ENCODE measurements around the gene SRP14. TPM values are rescaled to one million over a fixed set of nuclear protein-coding genes. Genes with fewer than 3 reads are reported as not detected.
"Not testable (repeated sequence)": the region's sequence is repeated elsewhere in the genome, so short reads cannot be mapped to it uniquely, and the experiment has no call there.

SRP14 gene
- total RNA-seq, 1 donor from 2014 or later, result 157 TPM

DNA sequence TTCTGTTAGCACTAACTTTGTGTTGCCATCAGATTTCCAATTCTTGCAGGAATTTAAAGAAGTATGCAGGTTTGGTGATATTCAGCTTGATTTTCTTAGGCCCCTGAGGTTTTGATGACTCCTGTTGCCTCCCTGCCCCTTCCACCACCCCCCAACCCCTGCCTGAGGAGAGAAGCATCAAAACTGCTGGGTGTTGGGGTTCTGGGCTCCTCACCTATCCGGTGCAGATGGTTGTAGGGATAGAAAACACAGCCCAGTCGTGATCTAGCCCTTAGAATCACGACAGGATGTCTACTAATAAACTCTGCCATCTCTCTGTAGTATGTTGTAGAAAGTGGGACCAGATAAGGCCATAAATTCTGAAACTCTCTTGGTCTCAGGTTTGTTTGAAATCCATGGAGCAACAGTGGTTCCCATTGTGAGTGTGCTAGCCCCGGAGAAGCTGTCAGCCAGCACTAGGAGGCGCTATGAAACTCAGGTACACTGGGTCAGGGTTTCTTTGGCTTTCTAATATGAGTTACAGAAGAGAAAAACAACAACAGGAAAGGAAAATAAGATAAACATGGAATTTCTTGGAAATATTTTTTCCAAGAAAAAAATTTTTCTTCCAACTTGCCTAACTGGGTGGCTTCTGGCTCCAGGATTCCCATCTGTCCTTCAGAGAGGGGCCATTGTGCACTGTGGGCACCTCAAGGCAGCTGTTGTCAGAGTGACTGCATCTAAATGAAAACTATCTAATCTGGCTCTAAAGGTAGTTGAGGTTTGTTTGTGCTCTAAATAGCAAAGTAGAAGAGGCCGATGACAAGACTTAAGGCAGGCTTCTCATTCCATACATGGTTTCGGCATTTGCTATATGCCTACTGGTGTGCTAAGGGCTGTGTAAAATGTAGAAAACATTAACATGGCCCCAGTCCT, 8.7 kb downstream of the SRP14 start:
- DNase-seq (ENCODE audit: low spot score), result no peak

- no peak for DNase-seq (ENCODE audit: low spot score)
These were observed 10.1 kb downstream of the SRP14 start for GRCh38 chr15:40028853-40029252.

DNA sequence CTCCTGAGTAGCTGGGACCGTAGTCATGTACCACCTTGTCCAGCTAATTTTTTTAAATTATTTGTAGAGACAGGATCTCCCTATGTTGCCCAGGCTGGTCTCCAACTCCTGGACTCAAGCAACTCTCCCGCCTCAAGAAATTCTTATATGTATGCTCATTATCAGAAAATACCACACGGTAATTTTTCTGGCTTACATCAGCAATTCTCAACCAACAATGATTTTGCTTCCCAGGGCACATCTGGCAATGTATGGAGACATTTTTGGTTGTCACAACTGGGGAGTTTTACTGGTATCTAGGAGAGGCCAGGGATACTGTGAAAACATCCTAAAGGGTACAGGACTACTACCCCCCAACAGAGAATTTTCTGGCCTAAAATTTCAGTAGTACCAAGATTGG, 10.8 kb downstream of the SRP14 start:
- no peak for DNase-seq (ENCODE audit: low spot score)

GRCh38 chr15:40016224-40016865, 22.6 kb downstream of the SRP14 start:
- no peak for DNase-seq (ENCODE audit: low spot score)

DNA sequence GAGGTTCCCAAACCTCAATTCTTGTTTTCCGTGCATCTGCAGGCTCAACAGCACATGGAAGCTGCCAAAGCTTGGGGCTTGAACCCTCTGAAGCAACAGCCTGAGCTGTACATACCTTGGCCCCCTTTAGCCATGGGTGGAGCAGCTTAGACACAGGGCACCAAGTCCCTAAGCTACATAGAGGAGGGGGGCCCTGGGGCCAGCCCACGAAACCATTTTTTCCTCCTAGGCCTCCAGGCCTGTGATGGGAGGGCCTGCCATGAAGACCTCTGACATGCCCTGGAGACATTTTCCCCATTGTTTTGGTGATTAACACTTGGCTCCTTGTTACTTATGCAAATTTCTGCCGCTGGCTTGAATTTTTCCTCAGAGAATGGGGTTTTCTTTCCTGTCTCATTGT, 24.6 kb downstream of the SRP14 start:
- DNase-seq (ENCODE audit: low spot score), result no peak

DNA sequence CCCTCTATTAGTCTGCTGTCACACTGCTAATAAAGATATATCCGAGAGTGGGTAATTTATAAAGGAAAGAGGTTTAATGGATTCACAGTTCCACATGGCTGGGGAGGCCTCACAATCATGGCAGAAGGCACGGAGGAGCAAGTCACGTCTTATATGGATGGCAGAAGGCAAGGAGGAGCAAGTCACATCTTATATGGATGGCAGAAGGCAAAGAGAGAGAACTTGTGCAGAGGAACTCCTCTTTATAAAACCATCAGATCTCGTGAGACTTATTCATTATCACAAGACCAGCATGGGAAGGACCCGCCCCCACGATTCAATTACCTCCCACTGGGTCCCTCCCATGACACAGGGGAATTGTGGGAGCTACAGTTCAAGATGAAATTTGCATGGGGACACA, 25.6 kb downstream of the SRP14 start:
- not testable (repeated sequence) for DNase-seq (ENCODE audit: low spot score)

DNA sequence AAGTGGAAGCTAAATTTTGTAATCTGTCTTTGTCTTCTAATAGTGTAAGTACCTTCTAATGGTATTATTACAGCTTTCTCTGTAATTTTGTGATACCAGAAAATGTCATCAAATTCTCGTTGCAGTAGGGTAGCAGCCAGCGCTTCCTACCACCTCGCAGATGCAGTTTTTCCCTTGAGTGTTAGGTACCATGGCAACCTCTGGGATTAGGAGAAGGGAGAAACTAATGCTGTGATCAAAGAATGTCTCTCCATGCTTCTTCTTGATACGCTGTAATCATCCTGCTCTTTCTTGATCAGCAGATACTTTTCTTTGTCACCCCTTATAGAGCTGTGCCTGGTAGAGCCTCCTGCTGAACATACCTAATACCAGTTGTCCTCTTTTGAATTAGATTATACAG, 27.7 kb downstream of the SRP14 start:
- no peak for DNase-seq (ENCODE audit: low spot score)

DNA sequence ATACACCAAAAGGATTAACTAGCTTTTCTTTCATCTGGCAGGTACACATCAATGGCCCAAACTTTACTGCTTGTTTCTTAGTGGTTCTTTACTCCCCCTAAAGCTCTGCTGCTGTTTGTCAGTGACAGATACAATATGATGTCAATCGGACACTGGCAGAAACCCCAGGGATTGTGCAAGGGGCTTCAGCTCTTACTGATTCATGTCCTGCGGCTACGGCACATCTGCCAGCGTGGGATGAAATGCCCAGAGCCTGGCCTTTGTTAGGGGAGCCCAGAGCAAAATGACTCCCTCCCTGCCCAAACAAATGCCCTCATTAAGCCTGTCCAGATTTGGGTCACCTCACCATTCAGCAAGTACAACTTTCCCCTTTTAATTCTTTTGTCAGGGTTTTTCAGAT, 28.3 kb downstream of the SRP14 start:
- no peak for DNase-seq (ENCODE audit: low spot score)

DNA sequence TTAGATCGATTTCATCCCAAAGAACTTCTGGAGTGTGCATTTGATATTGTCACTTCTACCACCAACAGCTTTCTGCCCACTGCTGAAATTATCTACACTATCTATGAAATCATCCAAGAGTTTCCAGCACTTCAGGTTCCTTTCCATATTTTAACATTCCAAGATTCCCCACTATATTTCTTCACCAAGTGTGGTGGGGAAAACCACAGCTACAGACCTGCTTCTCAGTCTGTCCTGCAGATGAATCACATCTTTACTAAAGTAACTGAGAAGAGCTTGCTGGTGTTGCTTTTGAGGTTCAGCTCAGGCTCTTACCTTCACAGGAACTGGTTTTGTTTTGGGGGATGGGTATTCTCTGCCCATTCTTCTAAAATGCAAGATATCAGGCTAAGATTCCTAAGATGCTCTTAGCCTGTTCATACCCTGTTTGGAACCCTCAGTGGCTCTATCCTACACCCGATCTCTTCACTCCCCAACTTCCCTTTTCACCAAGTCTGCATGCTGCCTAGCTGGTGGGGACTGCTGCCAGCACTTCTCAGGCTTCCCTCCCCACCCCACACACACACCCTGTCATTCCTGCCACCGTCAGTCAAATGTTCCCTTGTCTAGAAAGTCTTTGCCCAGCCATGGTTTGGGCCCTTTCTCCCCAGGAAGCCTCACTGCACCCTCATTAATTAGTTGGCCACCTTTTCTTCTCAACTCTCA, 30.8 kb downstream of the SRP14 start:
- no peak for DNase-seq (ENCODE audit: low spot score)

DNA sequence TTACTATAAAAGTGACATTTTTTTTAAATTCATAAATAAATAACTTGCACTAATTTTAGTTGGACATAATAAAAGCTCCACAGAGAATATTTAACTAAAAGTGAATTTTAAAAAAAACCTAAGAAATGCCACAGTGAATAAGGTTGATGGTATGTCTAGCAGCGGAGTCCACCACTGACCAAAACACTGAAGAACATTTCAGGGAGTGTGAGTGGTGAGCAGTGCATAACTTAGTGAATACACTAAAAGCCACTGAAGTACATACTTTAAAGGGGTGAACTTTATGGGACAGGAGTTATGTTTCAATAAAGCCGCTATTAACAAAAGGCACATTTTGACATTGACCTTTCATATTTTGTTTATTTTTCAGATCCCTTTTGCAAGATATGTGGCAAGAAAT, 32.3 kb downstream of the SRP14 start:
- no peak for DNase-seq (ENCODE audit: low spot score)

- no peak for DNase-seq (ENCODE audit: low spot score)
These were observed 33.0 kb downstream of the SRP14 start for GRCh38 chr15:40006003-40006402.

DNA sequence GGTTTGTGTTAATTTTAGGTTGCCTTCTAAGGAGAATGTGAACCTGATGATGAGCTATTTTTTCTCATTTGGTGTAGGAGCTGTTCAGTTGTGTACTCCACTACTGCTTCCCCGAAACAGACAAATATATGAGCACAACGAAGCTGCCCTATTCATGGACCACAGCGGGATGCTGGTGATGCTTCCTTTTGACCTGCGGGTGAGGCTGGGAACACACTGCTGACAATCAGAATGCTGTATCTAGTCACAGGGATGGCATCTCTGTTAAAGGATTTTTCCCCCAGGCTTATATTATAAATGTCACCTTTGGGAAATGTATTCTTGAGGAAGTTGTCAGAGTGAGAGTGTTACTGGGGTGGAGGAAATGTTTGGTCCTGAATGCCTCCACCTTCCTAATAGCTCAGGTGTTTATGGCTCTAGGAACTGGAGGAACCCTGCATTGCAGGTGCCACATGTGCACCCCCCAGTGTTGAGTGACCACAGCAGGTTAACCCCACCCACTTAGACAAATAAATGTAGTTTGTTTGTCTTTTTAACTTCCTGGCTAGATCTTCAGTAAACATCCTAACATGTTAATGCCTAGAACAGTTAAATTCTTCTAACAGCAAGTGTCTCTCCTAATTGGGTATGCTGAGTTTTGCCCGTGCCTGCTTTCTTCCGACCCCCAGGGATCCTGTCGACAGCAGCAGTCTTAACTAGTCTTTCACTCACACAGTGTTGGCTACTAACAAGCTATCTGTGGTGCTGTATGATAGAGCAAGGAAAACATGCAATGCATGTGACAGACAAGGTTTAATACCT, 35.7 kb downstream of the SRP14 start:
- no peak for DNase-seq (ENCODE audit: low spot score)

- DNase-seq (ENCODE audit: low spot score), result no peak
These were observed 36.7 kb downstream of the SRP14 start for GRCh38 chr15:40002295-40002694.

GRCh38 chr15:39999538-40000200, 39.3 kb downstream of the SRP14 start:
- no peak for DNase-seq (ENCODE audit: low spot score)

DNA sequence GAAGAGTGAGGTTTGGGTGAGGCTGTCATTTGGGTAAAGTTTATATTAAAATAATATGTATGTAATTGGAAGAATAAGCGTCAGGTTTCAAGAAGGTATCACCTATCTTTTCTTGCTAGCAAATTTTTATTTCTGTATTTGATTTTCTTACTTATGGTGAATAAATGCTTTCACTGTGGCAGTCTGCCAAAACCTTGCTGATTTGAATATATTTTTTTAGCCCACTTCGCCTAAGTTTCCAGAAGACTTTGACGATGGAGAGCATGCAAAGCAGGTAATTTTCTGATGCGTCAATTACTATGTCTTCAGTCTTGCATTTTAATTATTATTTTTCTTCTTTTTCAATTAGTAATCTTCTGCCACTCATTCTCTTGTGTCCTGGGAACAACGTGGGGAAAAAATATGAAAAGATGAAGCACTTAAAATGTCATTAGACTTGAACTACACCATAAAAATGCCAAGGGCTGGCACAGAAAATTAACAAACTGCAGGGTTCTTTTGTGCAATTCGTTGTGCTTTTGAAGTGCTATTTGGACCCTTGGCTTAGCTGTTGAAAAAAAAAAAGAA, 40.4 kb downstream of the SRP14 start:
- no peak for DNase-seq (ENCODE audit: low spot score)

DNA sequence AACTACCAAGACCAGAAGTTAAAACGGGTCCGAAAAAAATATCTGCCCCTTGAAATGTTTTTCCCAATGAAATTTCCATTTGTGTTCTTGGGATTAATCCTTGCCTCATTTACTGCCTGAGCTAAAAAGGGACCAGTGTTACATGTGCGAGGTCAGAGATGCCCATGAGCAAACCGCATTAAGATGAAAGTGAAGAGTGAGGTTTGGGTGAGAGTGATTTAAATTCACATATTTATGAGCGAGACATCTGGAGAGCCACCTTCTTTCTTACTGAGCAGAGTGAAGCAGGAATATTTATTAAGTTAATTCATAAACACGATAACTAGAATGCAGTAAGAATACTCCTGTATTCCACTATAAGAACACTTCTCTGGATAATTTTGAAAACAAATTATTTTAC, 41.3 kb downstream of the SRP14 start:
- no peak for DNase-seq (ENCODE audit: low spot score)

- no peak for DNase-seq (ENCODE audit: low spot score)
These were observed 42.0 kb downstream of the SRP14 start for GRCh38 chr15:39997031-39997430.

DNA sequence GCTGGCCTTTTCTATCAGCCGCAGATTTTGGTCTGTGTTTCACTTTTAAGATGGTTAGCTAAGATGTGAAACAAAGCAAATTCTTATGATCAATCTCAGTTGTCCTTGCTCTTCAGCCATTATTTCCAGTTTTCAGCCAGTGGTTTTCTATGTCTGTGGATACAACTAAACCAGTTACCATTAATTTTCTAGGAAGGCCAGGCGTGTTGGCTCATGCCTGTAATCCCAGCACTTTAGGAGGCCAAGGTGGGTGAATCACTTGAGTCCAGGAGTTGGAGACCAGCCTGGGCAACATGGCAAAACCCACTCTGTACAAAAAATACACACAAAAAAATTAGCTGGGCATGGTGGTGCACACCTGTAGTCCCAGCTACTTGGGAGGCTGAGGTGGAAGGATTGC, 42.8 kb downstream of the SRP14 start:
- not testable (repeated sequence) for DNase-seq (ENCODE audit: low spot score)

DNA sequence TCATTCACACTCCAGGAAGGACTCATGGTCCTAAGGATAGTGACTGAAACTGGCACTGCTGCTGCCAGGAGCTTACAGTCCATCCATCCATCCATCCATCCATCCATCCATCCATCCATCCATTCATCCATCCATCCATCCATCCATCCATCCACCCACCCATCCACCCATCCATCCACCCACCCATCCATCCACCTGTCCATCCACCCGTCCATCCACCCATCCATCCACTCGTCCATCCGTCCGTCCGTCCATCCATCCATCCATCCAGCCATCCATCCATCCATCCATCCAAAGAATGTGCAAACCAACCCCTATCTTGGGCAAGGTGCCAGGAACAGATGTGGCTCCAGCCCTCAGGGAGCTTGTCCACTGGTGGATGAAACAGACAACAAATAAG, 46.0 kb downstream of the SRP14 start:
- DNase-seq (ENCODE audit: low spot score), result not testable (repeated sequence)

- DNase-seq (ENCODE audit: low spot score), result no peak
These were observed 48.3 kb downstream of the SRP14 start for GRCh38 chr15:39990706-39991105.

DNA sequence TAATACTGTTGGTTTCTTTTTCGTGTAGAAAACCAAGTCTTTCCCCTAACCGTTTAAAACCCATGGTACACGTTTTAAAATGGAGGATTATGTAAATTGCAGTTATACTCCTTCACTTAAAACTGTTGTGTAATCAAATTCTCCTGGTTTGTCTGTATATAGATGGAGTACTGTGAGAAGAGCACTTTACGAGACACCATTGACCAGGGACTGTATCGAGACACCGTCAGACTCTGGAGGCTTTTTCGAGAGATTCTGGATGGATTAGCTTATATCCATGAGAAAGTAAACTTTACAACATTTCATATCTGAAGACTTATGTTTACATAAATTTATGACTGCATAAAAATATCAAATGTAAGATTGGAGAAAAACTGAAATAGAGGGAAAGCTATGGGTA, 51.2 kb downstream of the SRP14 start:
- no peak for DNase-seq (ENCODE audit: low spot score)
